HG03064 (cell line): ENCODE results near the gene DNLZ.

Source experiments
- ATAC-seq: cut with Tn5 transposase; IDR thresholded peaks from one replicate; pipeline ENCODE4 v1.9.1; 2021; ENCODE audit warnings: low read depth; ENCODE audit not compliant: unreplicated experiment

DNLZ gene

DNA sequence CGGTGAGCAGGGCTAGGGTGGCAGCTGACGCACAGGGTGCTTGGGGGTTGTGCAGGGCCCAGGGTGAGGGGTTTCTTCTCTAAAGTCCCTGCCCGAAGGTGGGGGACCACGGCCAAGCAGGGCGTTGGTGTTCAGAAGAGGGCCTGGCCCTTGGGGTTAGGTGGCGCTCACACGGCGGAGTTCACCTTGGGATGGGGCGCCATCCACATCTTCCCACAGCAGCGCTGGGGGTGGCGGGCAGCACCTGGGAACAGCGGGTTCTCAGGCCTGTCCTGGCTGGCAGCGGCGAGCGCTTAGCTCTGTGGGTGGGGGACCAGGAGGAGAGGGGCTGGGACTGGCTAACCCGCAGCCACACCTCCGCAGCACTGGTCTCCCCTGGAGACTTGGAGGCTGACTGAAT, 30.1 kb downstream of the DNLZ start:
- no peak for ATAC-seq

DNA sequence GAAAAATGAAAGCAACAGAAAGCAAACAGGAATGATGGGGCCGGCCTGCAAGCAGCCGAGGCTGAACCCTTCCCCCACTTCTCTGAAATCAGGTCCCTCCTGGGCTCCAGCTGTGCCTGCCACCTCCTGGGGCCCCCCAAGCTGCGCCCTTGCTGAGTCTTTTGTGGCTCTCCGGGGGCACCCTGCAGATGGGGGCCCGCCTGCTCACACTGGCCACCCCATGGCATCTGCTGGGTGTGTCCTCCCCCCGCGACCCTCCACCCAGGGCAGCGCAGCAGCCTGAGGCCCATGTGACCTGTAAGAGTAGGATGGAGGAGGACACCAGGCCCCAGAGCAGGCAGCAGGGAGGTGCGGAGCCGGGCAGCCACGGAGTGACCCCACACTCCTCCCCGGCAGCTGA, 30.5 kb downstream of the DNLZ start:
- no peak for ATAC-seq

DNA sequence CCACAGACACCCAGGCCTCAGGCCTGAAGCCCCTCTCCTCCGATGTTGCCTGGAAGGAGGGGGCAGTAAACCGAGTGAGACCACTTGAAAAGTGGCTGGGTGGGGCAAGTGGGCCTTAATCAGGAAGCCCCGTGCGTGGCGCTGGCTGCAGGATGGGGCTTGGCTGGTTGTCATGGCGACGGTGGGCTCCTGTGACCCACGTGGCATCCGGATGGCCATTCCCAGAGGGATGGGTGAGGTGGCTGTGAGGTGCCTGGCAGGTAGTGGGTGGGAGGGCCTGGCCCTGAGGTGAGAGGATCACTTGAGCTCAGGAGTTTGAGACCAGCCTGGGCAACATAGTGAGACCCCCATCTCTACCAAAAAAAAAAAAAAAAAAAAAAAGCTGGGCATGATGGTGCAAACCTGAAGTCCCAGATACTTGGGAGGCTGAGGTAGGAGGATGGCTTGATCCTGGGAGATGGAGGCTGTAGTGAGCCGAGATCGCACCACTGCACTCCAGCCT, 31.0 kb downstream of the DNLZ start:
- no peak for ATAC-seq

DNA sequence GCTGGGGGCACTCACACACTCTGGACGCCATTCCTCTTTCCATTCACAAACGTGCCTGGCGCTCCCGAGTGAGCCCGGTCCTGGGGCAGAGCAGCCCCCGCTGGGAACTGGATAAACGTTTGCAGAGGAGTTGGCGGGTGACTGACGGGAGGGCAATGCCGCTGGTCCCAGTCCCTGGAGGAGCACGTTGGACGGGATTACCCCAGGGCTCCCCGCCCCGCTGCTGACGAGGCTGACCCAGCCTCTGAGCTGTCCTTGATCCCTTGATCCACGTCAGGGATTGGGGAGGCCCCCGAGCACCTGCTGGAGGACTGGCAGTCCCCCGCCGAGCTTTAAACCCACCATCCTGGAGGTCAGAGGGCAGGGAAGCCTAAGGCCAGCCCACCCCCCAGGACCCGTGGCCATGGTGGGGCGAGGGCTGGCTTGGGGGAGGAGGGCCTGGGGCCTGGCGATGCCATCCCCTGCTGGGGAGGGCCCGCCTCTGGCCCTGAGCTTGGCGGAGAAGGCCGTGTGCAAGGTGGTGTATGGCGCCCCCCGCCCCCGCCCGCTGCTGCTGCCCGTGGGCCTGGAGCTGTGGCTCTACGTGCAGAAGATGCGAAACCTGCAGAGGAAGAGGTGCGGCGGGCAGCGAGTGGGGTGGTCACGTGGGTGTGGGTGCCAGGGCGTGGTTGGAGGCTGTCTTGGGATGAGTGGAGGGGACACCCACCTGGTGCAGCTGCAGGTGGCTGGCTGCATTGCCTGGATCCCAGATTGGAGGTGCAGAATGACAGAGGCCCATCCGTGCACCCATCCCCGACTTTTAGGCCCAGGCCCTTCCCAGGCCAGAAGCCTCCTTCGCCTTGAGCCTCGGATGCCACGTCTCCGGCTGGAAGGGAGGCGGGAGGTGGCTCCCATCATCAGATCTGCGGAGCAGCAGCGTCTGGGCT, 31.7 kb downstream of the DNLZ start:
- ATAC-seq = no peak

DNA sequence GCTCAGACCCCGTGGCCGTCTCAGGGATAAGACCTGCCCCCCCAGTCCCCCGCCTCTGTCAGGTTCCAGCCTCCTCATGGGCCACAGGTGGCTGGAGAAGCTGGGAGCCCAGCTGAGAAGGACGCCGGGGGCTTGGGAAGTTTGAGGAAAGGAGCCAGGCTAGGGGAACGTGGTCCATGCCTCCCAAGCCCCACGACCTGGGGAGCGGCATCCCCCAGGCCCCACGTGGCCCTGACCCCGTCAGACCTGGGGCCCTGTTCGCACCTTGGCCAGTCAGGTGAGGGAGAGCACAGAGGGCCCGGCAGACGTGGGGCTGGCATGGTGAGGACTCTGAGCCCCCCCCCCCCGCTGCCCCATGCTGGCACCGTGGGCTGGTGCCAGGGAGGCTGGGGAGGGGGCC, 32.5 kb downstream of the DNLZ start:
- no peak for ATAC-seq

DNA sequence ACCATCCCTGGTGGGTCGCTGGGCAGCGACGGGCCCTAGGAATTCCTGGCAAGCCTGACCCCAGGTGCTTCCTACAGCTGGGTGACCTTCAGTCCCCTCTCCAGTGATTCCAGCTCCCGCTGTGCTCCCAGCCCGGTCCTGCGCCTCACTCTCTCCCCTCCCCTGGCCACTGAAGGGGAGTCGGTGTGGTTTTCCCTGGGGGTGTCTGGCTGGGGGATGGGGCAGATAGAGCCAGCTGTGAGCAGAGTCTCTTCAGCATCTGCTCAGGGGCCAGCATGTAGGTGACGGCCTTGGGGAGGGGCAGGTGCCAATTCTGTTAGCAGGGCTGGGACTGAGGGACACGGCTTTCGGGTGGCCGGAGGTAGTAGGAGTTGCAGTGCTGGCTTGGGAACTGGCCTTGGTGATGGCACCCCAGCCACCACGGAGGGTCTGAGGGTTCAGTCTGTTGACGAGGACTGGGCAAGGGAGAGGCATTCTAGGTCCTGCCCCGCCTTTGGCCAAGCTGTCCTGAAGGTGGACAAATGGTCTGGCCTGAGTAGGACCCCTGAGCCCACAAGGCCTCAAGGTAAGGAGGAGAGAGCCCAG, 33.0 kb downstream of the DNLZ start:
- no peak for ATAC-seq

DNA sequence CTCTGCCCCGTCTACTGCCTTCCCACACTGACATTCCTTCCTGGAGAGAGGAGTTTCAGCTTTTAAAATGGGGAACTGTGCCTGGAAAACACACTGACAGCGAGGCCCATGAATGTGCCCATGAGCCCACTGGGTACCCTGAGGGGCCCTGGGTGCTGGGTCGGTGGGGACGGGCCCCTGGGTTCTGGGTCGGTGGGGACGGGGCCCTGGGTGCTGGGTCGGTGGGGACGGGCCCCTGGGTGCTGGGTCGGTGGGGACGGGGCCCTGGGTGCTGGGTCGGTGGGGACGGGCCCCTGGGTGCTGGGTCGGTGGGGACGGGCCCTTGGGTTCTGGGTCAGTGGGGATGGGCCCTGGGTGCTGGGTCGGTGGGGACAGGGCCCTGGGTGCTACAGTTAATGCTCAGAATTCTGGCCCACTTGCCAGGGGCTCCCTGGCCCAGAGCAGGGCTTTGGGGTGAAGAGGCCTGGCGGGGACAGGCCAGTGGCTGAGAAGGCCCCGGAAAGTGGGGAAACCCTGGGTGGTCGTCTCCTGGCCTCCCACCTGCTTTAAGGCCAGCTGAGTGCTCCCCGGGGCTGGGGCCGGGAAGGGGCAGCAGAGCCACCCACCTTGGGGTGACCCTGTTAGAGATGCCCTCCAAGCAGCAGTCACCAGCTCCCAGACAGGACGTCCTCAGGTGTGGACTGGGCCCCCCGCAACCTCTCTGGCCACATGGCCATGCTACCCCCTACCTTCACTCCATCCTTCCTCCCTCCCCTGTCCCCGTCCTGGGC, 33.7 kb downstream of the DNLZ start:
- ATAC-seq = no peak

DNA sequence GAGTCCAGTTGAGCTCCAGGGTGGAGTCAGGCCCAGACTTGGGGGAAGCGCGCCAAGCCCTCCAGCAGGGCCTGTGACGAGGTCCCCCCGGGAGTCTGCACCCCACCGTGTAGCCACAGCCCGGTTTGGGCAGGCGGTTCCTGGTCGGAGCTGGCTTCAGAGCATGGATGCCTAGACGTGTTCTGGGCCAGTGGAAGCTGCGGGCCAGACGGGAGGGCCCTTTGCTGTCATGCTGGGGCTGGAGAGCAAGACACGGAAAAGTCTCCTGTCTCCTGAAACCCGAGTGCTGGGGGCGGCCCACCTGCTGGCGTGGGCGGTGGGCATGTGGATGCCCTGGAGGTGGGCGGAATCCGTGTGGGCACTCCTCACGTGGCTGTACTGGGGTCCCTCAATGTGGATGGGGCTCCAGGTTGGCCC, 34.3 kb downstream of the DNLZ start:
- ATAC-seq = no peak

DNA sequence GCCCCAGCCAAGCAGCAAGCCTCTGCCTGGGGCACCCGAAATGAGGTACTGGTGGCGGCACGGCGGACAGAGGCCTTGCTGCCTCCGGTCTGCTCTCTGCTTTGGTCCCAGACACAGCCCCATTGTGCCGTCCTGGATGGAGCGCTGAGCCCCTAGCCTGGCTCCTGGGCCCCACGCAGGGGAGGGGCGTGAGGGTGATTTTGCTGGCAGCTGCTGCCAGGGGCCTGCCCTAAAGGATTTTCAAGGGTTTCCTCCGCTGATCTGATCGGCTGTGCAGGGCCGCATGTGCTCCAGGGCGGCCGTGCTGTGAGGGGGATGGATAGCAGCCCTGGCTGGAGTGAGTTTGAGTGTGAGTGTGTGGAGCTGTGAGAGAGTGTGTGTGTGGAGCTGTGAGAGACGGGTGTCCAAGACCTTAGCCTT, 34.9 kb downstream of the DNLZ start:
- ATAC-seq = no peak

DNA sequence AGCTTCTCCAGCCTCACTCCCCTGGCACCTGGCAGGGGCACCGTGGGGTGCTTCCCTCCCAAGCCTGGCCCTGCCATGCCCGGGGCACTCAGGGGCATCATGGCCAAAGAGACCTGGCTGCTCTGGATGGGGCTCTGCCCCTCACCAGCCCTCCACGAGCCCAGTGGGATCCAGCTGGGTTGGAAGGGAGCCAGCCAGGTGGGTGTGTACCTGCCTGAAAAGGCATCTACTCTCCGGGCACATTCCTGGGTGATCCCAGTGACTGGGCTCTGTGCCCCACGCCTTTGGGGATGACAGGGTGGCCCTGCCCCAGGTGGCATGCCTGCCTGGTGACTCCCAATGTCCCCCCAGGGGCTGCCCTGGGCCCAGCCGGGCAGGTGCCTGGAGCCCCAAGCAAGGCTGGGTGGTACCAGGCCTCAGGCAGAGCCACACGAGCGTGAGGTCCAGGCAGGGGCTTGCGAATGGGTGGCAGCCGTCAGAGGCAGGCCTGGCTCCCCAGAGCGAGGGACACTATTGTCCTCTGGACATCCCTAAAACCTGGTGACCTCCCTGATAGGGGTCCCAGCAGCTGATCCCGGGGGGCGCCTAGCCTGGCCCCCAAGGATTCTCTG, 35.4 kb downstream of the DNLZ start:
- ATAC-seq = no peak

DNA sequence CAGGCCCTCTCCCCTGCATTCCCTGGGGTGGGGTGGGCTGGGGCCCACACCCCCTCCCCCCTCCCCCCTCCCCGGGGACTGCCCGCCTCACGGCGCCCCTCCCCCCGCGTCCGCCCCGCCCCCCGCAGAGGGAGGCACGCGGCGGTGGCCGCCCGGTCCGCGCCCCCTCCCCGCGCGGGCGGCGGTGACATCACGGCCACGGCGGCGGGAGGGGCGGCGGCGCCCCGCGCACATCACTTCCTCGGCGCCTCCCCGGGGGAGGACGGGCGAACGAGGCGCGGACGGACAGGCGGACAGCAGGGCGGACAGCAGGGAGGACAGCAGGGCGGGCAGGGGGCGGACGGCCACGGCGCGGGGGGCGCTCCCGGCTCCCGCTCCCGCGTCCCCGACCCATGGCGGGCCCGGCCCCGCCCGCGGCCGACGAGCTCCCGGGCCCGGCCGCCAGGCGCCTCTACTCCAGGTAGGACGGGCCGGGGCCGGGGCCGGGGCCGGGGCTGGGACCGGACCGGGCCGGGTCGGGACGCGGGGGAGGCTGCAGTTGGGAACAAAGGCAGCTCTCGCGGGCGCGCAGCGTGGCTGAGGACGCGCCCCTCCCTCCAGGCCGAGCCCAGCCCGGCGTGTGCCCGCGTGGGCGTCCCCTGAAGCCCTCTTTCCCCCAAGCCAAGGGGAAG, 36.1 kb downstream of the DNLZ start, which contains the start of gene GPSM1:
Gene GPSM1, plus strand, starts transcription at position 236 of the 671 bp plus-strand sequence. Its CDS starts 157 bp downstream, at position 393.
- ATAC-seq = no peak

DNA sequence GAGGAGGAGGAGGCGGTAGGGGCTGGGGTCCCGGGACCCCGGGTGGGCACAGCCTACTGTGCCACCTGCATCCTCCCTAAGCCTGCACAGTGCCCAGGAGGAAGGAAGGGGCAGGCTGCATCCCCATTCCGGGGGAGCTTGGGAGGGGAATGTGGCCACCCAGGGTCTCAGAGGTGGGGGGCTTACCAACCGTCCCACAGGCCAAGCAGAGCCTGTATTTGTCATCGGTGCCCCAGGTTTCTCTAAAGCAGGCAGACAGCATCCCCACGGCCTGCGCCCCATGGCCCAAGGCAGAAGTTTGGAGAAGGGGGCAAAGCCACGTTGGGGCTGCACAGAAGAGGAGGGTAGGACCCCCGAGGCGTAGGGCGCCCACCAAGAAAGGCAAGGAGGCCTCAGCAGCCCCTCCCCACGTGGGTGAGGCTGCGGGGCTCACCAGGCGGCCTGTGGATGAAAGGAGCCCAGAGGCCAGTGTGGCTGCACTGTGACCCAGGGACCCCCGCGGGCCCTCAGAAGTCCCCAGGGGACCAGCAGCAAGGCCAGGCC, 36.7 kb downstream of the DNLZ start:
- ATAC-seq = no peak

DNA sequence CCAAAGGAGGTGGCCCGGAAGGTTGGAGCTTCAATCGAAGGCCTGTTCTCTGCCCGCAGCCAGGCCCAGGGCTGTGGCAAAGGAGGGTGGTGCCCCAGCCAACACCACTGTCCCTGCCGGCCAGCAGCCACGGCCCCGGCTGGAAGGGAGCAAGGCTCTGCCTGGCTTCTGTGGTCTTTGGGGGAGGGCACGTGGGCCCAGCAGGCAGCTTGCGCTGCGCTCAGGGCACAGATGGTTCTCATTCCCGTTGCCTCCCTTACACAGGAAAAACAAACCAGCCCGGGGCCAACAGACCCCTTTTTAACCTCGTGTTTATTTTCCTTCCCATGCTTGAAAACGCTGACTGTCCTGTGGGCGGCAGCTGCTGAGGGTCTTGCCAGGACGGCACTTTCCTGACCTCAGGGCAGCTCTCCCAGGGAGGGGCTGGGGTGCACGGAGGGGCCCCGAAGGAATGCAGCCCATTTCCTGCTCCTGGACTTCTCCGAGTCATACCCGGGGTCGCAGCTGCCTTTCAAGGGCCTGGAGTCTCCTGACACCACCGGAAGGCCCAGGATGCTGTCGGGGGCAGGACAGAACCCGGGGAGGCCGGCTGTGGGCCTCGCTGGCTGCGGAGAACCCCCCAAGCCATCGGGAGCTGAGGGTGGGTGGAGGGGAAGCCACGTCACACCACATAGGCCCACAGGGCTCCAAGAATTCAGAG, 37.3 kb downstream of the DNLZ start:
- no peak for ATAC-seq

DNA sequence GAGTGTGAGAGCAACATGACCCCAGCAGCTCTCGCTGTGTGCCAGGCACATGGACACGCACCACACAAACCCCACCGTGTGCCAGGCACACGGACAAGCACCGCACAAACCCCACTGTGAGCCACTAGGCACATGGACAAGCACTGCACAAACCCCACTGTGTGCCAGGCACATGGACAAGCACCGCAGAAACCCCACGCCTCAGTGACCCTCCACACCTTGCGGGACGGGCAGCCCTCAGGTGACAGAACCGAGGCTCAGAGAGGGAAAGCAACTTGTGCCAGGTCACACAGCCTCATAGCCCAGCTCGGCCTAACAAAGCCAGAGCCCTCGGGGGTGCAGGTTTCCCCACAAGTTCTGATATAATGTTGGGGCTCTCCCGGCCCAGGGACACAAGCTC, 38.2 kb downstream of the DNLZ start:
- no peak for ATAC-seq

DNA sequence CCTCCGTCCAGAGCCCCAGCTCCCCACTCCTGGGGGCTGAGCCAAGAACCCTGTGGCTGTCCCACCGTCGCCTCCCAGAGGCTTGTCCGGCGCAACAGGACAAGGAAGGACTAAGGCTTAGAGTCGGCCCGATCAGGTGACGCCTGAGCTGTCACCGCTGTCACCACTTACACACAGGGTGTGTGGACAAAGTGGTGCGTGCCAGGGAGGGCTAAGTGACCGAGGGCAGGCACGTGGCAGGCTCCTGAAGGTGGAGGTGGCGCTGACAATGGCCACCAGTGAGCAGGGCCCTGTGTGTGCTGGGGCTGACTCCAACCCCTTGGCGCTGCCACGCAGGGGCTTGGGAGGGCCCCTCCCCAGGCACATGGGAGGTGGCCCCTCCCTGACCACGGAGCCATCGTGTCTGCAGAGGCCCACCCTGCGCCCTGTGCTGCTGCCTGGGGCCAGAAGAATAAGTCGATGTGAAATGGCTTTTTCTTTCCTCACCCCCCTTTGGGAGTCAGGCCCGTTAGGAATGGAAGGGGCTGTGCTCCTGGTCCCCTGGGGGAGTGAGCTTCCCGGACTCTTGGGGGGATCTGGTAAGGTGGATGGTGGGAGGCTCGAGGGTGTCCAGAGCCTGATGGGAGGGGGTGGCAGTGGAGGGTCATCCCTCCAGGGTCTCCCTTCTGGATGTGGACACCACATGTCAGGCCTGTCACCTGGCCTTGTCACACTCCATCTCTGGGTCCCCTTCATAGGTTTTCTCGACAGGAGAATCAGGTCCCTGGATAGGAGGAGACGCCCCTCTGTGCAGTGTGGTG, 38.8 kb downstream of the DNLZ start:
- ATAC-seq = no peak

DNA sequence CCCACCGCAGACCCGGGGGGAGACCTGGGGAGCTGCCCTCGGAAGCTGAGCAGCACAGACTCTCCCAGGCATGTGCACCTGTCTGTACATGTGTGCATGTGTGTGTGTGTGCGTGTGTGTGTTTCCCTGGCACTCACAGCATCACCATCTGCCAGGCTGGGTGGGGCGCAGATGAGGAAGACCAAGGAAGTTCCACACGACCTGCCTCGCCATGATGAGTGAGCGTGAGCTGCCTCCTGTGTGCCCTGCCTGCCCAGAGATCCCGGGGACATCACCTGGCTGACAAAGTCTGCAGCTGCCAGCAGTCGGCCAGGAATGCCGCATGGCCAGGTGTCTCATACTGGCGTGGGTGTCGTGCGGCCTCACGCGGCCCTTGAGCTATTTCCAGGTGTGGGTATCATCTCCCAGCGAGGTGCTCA, 40.2 kb downstream of the DNLZ start:
- ATAC-seq = no peak

DNA sequence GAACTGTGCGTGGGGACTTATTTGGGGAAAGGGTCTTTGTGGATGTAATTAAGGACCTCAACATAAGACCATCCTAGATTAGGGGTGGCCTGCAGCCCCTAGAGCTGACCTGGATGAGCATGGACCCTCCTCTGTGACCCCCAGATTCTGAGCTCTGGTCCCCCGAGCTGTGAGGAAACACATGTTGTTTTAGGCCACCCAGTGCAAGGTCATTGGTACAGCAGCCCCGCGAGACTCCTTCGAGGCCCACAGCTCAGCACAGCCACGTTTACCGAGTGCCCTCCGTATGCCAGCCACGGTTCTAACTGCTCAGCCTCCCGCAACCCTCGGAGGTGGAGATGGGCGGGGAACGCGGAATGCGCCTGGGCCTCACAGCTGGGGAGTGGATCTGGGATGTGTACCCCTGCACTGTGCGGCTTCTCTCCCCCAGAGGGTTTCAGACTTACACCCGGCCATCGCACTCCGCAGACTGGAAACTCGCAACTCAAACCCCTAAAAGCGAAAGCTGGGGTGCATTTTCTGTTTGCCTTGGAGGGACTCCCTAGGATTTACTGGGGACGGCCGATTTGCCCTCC, 40.7 kb downstream of the DNLZ start:
- ATAC-seq = no peak

DNA sequence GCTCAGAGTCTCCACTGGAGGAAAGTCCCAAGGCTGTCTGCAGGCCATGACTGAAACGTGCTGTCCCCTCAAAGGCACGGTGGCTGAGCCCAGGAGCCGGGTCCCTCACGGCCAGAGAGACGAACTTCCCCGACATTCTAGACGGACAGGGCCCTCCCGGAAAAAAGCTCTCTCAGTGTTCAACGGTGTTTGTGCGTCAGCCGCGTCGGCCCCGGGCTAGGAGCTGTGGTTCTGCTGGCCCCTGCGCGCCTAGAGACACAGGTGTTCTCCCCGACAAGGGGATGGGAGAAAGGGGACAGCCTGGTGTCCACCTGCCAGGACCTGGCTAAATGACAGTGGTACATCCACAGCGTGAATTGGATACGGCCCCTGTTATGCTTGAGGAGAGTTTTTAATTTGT, 42.0 kb downstream of the DNLZ start:
- ATAC-seq = no peak
